Measurements from ENCODE around the gene LHFPL4. TPM values are rescaled to one million over a fixed set of nuclear protein-coding genes. Genes with fewer than 3 reads are reported as not detected.
A peak's percentile ranks its signal among the peaks of the same experiment; 100 is the strongest.
"Not testable (repeated sequence)": the region's sequence is repeated elsewhere in the genome, so short reads cannot be mapped to it uniquely, and the experiment has no call there.

The LHFPL4 gene
- total RNA-seq, 1 donor from 2014 or later, result not detected

DNA sequence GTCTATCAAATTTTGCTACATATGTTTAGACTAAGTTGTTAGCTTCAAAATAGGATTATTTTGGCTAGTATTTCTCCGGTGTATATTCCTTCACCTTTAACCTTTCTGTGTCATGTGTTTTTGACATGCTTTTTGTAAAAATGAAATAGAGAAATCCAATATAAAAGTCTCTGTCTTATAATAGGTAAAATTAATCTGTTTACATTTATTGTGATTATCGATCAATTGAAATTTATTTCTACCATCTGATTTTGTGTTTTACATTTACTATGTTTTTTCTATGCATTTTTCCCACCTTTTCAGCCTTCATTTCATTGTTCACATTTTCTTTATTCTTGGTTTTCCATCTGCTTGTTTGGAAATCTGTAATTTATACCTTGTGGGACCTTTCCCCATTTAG lies 11.7 kb upstream of the LHFPL4 start:
- DNase-seq (no peak), ATAC-seq (no peak)
- Histone ChIP-seq H3K4me3 (no peak overlapping the region), H3K9me3 (peaks cover 10% of the 10 kb centered on the region), H3K4me1 (no peaks in the 10 kb centered on the region), H3K36me3 (no peaks in the 10 kb centered on the region), H3K27me3 (no peaks in the 10 kb centered on the region), H3K27ac (no peak overlapping the region)
- TF ChIP-seq, protein P1, sequence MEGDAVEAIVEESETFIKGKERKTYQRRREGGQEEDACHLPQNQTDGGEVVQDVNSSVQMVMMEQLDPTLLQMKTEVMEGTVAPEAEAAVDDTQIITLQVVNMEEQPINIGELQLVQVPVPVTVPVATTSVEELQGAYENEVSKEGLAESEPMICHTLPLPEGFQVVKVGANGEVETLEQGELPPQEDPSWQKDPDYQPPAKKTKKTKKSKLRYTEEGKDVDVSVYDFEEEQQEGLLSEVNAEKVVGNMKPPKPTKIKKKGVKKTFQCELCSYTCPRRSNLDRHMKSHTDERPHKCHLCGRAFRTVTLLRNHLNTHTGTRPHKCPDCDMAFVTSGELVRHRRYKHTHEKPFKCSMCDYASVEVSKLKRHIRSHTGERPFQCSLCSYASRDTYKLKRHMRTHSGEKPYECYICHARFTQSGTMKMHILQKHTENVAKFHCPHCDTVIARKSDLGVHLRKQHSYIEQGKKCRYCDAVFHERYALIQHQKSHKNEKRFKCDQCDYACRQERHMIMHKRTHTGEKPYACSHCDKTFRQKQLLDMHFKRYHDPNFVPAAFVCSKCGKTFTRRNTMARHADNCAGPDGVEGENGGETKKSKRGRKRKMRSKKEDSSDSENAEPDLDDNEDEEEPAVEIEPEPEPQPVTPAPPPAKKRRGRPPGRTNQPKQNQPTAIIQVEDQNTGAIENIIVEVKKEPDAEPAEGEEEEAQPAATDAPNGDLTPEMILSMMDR (IDR thresholded peaks at IDR 0.05), result no peak
- intact Hi-C loops (cut with DNase I), result no loop called here

DNA sequence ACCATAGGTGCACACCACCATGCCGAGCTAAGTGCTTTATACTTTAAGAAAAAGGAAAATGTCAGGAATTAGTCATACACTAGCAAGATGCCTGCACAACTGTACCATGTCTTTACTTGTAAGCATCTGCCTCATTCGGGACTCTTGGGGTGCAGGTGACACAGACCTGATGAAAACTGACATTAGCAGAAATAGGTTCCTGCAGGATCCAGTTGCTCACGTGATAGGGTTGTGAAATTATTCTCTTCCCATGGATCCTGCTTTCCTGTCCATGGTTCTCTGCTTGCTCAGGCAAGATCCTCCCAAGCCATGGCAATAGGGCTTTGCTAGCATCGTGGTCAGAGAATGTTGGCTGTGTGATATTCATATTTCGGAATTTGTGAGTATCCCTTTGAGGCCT lies 10.2 kb upstream of the LHFPL4 start:
- TF ChIP-seq, protein P1 (IDR thresholded peaks at IDR 0.05), result no peak
- DNase-seq (no peak), ATAC-seq (no peak)
- Histone ChIP-seq H3K9me3 (peaks cover 10% of the 10 kb centered on the region), H3K27me3 (no peaks in the 10 kb centered on the region), H3K4me3 (no peak overlapping the region), H3K4me1 (no peaks in the 10 kb centered on the region), H3K36me3 (no peaks in the 10 kb centered on the region), H3K27ac (no peak overlapping the region)
- intact Hi-C loops (cut with DNase I), result no loop called here

DNA sequence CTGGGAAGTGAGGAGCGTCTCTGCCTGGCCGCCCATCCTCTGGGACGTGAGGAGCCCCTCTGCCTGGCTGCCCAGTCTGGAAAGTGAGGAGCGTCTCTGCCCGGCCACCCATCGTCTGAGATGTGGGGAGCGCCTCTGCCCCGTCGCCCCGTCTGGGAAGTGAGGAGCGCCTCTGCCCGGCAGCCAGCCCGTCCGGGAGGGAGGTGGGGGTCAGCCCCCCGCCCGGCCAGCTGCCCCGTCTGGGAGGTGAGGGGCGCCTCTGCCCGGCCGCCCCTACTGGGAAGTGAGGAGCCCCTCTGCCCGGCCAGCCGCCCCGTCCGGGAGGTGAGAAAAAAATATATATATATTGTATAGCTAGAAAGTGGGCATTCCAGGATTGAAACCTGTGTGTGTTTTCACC lies 6.4 kb upstream of the LHFPL4 start:
- H3K4me1 ChIP-seq; H3K27ac ChIP-seq; H3K4me3 ChIP-seq; H3K36me3 ChIP-seq; H3K9me3 ChIP-seq; ATAC-seq; DNase-seq; intact Hi-C loops (cut with DNase I); H3K27me3 ChIP-seq: not testable (repeated sequence)

DNA sequence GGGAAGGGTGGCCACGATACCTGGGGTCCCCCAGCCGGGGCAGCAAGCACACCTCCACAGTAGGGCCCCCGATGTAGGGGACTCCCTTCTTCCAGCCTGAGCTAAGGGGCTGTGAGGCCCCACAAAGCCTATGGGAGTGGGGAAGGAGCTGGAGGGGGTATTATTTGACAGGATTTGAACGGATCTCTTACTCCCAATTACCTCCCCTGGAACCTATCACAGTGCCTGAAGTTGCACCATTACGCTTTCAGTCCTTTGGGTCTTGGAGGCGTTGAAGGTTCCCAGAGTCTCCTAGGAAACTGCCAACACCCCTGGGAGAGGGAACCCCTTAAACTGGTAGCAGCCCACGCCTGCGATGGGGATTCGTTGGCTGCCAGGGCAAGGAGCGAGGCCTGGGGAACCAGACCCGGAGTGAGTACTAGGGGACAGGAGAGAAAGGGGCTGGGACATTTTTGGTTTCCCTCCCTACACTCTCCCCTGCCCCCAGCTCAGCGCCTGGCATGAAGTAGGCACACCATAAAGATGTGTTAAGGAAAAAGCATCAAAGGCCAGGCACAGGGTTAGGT lies 409 bp upstream of the LHFPL4 start:
- H3K27ac ChIP-seq, result no peak overlapping the region
- ATAC-seq (no peak), DNase-seq (no peak)
- H3K36me3 ChIP-seq, result no peaks in the 10 kb centered on the region
- H3K9me3 ChIP-seq, result no peaks in the 10 kb centered on the region
- no peak overlapping the region for H3K4me3 ChIP-seq
- H3K4me1 ChIP-seq, result no peaks in the 10 kb centered on the region
- intact Hi-C loops (cut with DNase I), result no loop called here
- TF ChIP-seq, protein P1 (IDR thresholded peaks at IDR 0.05), result no peak
- H3K27me3 ChIP-seq, result peaks cover 27% of the 10 kb centered on the region

DNA sequence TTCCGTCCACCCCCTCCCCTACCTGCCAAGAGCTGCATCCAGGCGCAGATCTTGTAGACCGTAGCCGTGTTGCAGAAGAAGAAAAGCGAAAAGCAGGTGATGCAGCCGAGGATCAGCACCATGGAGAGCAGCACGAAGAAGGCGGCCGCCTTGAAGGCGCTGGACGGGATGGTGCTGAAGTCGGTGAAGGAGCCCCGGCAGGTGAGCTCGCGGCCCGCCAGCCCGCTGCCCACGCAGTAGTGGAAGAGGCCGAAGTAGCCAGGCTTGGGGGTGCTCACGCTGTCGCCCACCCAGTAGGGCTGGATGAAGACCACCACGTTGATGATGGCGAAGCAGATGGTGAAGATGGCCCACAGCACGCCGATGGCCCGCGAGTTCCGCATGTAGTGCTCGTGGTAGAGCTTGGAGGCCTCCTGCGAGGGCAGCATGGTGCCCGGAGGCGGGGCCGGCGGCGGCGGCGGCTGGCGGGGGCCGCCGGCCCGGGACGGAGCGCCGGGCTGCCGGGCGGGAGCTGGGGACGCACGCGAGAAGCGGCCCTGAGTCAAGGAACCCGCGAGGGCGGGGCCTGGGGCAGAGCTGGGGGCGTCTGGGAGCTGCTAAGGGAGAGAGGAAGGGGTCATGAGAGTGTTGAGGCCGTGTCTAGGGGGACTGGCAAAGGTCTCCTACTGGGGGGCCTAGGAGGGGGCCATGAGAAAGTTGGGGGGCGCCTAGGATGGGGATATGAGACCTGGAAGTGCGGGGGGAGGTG lies 1.2 kb downstream of the LHFPL4 start:
- Histone ChIP-seq H3K27ac (no peak overlapping the region), H3K36me3 (no peaks in the 10 kb centered on the region), H3K4me1 (no peaks in the 10 kb centered on the region), H3K9me3 (no peaks in the 10 kb centered on the region), H3K27me3 (peaks cover 27% of the 10 kb centered on the region), H3K4me3 (no peak overlapping the region)
- ATAC-seq (peak; percentile 71), DNase-seq (peak; percentile 69)
- intact Hi-C loops (cut with DNase I), result no loop called here
- TF ChIP-seq, protein P1 (IDR thresholded peaks at IDR 0.05), result no peak

DNA sequence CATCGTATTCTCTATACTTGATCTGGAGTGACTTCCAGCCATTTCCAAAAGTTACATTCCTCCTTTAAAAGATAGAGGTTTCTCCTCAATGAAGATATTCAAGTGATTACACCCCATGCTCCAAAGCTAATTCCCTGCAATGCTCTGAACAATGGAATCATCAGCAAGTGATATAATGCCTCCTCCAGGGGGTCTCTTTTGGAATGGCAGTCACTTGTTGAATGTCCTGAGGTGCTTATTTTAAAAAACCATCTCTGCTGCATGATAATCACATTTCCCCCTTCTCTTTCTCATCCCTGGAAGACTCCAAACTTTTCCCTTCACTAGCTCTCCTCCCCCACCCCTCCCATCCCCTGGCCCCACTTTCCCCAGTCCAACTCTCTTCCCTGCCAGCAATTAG lies 2.6 kb downstream of the LHFPL4 start:
- H3K36me3 ChIP-seq, result no peaks in the 10 kb centered on the region
- no peaks in the 10 kb centered on the region for H3K4me1 ChIP-seq
- ATAC-seq (no peak), DNase-seq (no peak)
- no peak overlapping the region for H3K27ac ChIP-seq
- H3K9me3 ChIP-seq, result no peaks in the 10 kb centered on the region
- H3K27me3 ChIP-seq, result peaks cover 27% of the 10 kb centered on the region
- intact Hi-C loops (cut with DNase I), result no loop called here
- H3K4me3 ChIP-seq, result no peak overlapping the region
- TF ChIP-seq, protein P1 (IDR thresholded peaks at IDR 0.05), result no peak
